ENCODE measurements around the gene FLOT1.
"Not testable (repeated sequence)": the region's sequence is repeated elsewhere in the genome, so short reads cannot be mapped to it uniquely, and the experiment has no call there.

FLOT1 gene

GRCh38 chr6:30722280-30723112, 20.0 kb downstream of the FLOT1 start:
- peak; percentile 92 for DNase-seq

DNA sequence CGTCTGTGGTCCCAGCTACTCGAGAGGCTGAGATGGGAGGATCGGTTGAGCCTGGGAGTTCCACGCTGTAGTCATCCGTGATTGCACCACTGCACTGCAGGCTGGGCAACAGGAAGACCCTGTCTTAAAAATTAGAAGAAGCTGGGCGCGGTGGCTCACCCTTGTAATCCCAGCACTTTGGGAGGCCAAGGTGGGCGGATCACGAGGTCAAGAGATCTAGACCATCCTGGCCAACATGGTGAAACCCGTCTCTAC, 20.5 kb downstream of the FLOT1 start:
- DNase-seq: peak; percentile 36

- peak; percentile 98 for DNase-seq
These were observed 21.1 kb downstream of the FLOT1 start for GRCh38 chr6:30721198-30722024.

DNA sequence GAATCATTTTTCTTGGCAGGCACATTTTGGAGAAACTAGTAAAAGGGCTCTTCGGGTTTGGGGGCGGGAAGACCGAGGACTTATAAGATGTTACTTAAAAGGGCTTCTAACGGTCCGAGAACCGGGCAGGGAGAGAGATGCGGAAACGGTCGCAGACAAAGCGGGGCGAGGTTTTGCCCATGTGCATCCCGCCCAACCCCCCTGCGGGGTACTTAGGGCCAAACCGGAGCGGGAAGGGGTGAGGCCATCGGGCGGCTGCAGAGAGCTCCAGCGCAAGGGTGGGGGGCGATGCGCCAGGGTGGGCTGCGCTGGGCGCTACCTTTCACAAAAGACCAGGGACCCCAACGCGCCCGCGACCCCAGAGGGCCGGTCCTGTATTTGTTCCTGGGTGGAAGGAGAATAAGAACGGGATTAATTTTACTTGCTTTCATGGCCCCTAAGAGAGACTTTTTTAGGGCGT, 21.7 kb downstream of the FLOT1 start:
- DNase-seq: peak; percentile 82

- peak; percentile 97 for DNase-seq
These were observed 22.4 kb downstream of the FLOT1 start, which contains the start of gene TUBB for GRCh38 chr6:30719791-30720737. TSS of gene TUBB (plus strand) at chr6:30720352. CDS start at chr6:30720507, 155 bp downstream.

- no peak for DNase-seq
These were observed 23.1 kb downstream of the FLOT1 start for GRCh38 chr6:30719356-30719755.

GRCh38 chr6:30717845-30718720, 24.4 kb downstream of the FLOT1 start:
- not testable (repeated sequence) for DNase-seq

DNA sequence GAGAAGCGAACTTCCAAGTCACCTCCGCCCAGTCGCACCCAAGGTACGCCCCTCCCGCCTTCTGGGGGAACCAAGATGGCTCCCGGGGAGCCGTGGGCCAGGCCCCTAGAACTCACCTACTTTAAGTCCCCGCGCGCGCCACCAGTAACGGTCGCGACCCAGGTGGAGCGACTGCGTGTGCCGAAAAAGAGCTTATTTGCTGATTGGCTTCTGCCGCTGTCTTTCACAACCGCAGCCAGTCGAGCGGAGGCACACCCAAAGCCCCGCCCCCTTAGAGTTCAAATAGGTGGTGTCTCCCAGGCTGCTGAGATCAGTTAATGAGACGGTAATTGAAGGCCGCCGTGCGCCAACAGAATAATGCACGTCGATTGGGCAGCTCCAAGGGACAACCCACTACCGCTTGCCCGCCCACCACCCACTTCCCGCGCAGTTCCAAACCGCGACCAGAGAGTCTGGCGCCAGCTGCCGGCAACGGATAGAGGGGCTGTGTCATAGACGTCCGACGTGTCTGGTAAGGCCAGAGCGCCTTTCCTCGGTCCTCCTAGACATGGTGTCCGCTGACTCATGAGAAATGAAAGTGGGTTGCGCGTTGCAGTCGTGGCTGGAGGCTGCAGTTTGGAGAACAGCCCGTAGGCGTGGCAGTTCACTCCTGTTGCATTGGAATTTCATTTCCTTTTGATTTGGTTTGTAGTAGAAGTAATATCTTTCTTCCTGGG, 25.2 kb downstream of the FLOT1 start, which contains the start of gene MDC1:
Gene MDC1, minus strand, starts transcription at position 153 of the 716 bp plus-strand sequence. CDS start 2,106 bp downstream, outside the sequence.
- peak; percentile 99 for DNase-seq

DNA sequence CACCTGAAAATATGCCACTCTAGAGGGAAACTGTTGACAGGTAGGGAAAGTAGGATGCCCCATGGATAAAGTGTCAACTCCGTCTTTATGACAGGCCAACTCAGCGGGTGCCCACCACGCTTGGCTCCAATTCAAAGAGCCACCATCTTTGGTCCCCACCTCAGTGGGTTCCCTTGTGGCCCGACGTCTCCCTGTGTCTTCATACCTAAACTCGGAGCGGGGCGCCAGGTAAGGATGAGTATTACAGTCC, 25.7 kb downstream of the FLOT1 start:
- DNase-seq: no peak

- no peak for DNase-seq
These were observed 28.2 kb downstream of the FLOT1 start for GRCh38 chr6:30714263-30714662.

GRCh38 chr6:30712441-30712945, 30.0 kb downstream of the FLOT1 start:
- DNase-seq: no peak

- no peak for DNase-seq
These were observed 30.6 kb downstream of the FLOT1 start for GRCh38 chr6:30711758-30712380.

DNA sequence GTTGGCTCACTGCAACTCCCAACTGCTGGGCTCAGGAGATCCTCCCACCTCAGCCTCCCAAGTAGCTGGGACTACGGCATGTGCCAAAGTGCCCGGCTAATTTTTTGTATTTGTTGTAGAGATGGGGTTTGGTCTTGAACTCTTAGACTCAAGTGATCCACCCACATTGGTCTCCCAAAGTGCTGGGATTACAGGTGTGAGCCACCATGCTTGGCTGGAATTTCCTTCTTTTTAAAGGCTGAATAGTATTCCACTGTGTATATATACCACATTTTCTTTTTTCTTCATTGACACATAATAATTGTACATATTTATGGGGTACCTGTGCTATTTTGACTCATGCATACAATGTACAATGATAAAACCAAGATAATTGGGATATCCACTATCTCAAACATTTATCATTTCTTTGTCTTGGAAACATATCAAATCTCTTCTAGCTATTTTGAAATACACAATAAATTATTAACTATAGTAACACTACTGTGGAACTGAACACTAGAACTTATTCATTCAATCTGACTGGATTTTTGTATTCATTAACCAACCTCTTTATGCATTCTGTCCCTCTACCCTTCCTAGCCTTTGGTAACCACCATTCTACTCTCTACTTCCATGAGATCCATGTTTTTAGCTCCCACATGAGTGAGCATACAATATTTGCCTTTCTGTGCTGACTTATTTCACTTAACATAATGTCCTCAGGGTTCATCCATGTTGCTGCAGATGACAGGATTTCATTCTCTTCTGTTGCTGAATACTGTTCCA, 33.2 kb downstream of the FLOT1 start:
- DNase-seq: no peak

DNA sequence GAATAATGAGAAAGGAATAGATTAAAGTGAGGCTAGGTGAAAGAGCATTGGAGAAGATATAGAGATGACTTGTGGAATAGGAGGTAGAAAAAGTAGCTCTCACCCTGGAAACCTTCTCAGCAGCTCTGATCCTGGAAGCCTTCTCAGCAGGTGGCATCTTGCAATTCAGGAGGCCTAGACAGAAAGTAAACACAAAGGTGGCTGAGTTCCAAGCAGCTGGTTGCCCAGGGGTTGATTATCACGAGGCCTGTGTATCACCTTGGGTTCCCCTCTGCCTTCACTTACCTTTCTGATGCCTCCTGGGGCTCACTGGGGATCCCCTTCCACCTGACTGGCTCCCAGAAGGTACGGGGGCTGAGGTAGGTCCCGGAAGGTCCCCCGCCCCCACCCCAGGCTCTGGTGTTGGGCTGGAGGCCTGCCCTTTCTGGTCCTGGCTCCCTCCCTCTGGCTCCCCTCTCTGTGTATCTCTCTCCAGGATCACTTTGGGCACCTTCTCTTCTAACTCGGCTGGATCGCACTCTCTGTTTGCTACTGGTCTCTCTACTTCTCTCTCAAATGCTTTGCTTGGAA, 35.1 kb downstream of the FLOT1 start:
- DNase-seq: no peak

DNA sequence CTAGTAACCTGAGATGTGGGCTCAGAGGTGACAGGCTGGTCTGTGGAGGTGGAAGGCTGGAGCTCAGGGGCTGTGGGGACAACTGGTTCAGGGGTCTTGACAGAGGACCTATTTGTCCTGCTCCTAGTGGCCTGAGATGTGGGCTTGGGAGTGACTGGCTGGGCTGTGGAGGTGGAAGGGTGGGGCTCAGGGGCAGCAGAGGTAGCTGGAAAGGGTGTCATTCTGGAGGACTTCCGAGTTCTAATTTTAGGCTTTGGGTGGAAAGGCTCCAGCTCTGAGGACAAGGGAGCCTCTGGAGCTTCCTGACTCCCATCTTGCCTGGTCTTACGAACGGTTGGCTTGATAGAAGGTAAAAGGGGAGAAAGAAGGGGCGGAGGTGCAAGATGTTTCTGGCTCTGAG, 36.9 kb downstream of the FLOT1 start:
- no peak for DNase-seq

- DNase-seq: no peak
These were observed 38.7 kb downstream of the FLOT1 start for GRCh38 chr6:30703821-30704220.

- no peak for DNase-seq
These were observed 39.5 kb downstream of the FLOT1 start for GRCh38 chr6:30703011-30703410.

DNA sequence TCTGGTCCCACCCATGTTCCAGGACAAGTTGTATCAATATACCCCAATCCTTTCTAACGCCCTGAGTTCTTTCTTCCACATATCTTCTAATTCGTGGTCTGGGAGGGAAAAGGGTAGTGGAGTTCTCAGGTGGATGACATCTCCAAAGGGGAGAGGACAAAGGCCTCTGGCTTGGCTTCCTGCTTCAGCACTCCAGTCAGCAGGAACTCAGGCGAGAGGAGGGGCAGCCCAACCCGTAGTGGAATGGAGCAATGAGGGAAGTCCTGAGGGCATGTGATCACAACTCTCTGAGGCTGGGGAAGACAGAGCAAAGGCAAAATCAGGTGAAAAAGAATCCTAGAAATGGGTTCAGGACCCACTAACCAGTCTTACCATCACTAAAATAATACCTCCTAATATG, 42.1 kb downstream of the FLOT1 start:
- DNase-seq: no peak

- DNase-seq: no peak
These were observed 46.1 kb downstream of the FLOT1 start for GRCh38 chr6:30696432-30696831.
